Vagina (tissue), 2 donors: Measurements from ENCODE around the gene LPAR1.

Experiments
- CTCF ChIP-seq, 3 experiments: fragments of 450-650 bp in 2 of 3; fragments of 200-600 bp in 1 of 3; sonication (generic) in 1 of 3; IDR thresholded peaks; one replicate each; pipeline ENCODE4 v1.5.1; 2017 to 2019; ENCODE audit warnings: antibody characterized with exemption in 3 of 3, mild to moderate bottlenecking in 2 of 3, moderate library complexity in 2 of 3
- POLR2AphosphoS5 ChIP-seq, 2 donors: sonication (generic); formaldehyde crosslinking; IDR thresholded peaks; one replicate each; pipeline ENCODE4 v1.9.0; 2017; ENCODE audit warnings: antibody characterized with exemption in 2 of 2, mild to moderate bottlenecking in 2 of 2, low read depth in 1 of 2; ENCODE audit not compliant: insufficient read depth in 1 of 2

- TF ChIP-seq CTCF (IDR thresholded peaks at IDR 0.05) (no peak), POLR2AphosphoS5 (IDR thresholded peaks at IDR 0.05; ENCODE audit: insufficient read depth in 1 of 2, low read depth in 1 of 2) (no peak)
Observed at GRCh38 chr9:110999379-110999778, 38.9 kb downstream of the LPAR1 start.
